Neural progenitor cell (in vitro differentiated cells): Measurements from ENCODE around the gene NXF1.

Experiments
- CTCF ChIP-seq: fragments of 200-600 bp; sonication (generic); IDR thresholded peaks from 2 replicates; pipeline ENCODE4 v1.5.1; 2017; ENCODE audit warnings: antibody characterized with exemption, mild to moderate bottlenecking
- EZH2 ChIP-seq: fragments of 200-600 bp; sonication (generic); IDR thresholded peaks from 2 replicates; pipeline ENCODE4 v1.6.1; 2017; ENCODE audit warnings: antibody characterized with exemption, mild to moderate bottlenecking, moderate library complexity

- no peak for TF ChIP-seq CTCF
- no peak for TF ChIP-seq EZH2
Observed at GRCh38 chr11:62842171-62842741, 37.0 kb upstream of the NXF1 start.
